Tibial nerve (tissue), 4 donors: ENCODE data around the gene ZFPL1. TPM values are rescaled to one million over a fixed set of nuclear protein-coding genes. Genes with fewer than 3 reads are reported as not detected.
A peak's percentile ranks its signal among the peaks of the same experiment; 100 is the strongest.
"Not testable (repeated sequence)": the region's sequence is repeated elsewhere in the genome, so short reads cannot be mapped to it uniquely, and the experiment has no call there.

Experiments used
- DNase-seq, 2 donors: peaks; one replicate each; pipeline ENCODE4 v3.0.0-alpha.2; 2019; ENCODE audit warnings: low spot score in 2 of 2
- H3K27ac ChIP-seq, 4 donors: fragments of 200-600 bp; sonication (generic) in 3 of 4; one replicate each; pipeline ENCODE4 v1.5.1; 2017 to 2019; ENCODE audit warnings: mild to moderate bottlenecking in 1 of 4
- H3K27me3 ChIP-seq, 2 donors: fragments of 200-600 bp; sonication (generic) in 1 of 2; one replicate each; pipeline versions ENCODE4 v1.5.1 to v1.6.0; 2017 to 2019
- H3K36me3 ChIP-seq, 3 donors: fragments of 200-600 bp; sonication (generic); one replicate each; pipeline ENCODE4 v1.5.1; 2018 to 2019
- H3K4me1 ChIP-seq, 4 donors: fragments of 200-600 bp; sonication (generic) in 3 of 4; one replicate each; pipeline ENCODE4 v1.5.1; 2017 to 2019
- H3K4me3 ChIP-seq, 4 donors: fragments of 200-600 bp; sonication (generic) in 3 of 4; one replicate each; pipeline ENCODE4 v1.5.1; 2017 to 2019; ENCODE audit warnings: mild to moderate bottlenecking in 1 of 4, moderate library complexity in 1 of 4
- H3K9me3 ChIP-seq, 4 donors: fragments of 200-600 bp; sonication (generic) in 3 of 4; one replicate each; pipeline ENCODE4 v1.5.1; 2017 to 2019
- EP300 ChIP-seq, 2 donors: sonication (generic); formaldehyde crosslinking; IDR thresholded peaks; one replicate each; pipeline ENCODE4 v1.6.1; 2017; ENCODE audit warnings: antibody characterized with exemption in 2 of 2, mild to moderate bottlenecking in 1 of 2
- POLR2A ChIP-seq, 2 donors: fragments of 450-650 bp; IDR thresholded peaks; one replicate each; pipeline ENCODE4 v1.6.1; 2017; ENCODE audit warnings: antibody characterized with exemption in 2 of 2, mild to moderate bottlenecking in 2 of 2, moderate library complexity in 2 of 2
- WGBS, 2 donors: methylation state at CpG; one replicate each; pipeline ENCODE4 v1.1.5; 2018; 5-methylcytosine and 5-hydroxymethylcytosine counted together
- total RNA-seq, 4 donors: library from RNA; depleted of rRNA; stranded (reverse); fragments of >200 nt; gene quantifications; one replicate each; pipeline ENCODE4 v1.1.0, GENCODE V29; 2016
- TF ChIP-seq, protein P1 (sequence below), 5 experiments: fragments of 200-600 bp in 3 of 5; fragments of 450-650 bp in 2 of 5; sonication (generic) in 3 of 5; IDR thresholded peaks; one replicate each; pipeline ENCODE4 v1.5.1; 2016 to 2019; ENCODE audit warnings: antibody characterized with exemption in 5 of 5, mild to moderate bottlenecking in 3 of 5, moderate library complexity in 2 of 5

The ZFPL1 gene
- total RNA-seq, 4 donors from 2014 or later, result 28.0 to 48.3 (median 35.1) TPM

DNA sequence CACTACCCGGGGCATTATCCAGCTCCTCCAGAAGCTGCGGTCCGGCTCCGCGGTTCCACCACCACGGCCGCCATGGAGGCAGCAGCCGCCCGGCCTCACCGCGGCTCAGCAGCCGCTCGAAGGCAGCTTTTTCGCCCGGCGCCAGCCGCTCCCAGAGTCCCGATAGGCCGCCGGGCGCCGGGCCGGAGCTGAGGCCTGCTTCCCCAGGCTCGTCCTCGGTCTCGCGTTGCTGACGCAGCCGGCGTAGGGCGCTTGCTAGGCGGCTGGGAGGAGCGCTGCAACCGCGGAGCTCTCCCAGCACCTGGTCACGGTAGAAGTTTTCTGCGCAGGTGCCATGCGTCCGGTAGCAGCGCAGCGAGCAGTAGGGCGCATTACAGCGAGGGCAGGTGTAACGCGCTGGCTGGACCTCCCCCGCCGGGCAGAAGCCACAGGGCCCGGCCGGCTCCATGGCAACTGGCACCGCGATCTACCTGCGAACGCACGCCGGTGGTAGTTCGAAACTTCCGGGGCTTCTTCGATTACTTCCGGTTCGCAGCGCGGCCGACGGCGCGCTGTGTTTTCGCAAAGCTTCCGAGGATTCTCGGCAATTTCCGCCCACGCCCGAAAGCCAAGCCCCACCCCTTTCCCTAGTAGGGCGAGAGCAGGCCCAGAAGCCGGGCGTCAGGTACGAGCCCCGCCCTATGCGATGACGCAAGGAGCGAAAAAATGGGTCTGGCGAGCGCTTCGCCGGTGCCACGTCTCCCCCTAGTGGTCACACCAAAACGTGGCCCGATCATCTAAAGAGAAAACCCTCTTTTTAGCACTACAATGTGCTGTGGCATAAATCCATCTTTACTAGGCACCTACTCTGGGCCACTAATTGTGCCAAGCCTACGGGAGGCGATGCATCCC, 33.4 kb downstream of the ZFPL1 start, which contains the start of gene ZNHIT2:
ZNHIT2 (minus strand) TSS at position 496 of the 891 bp plus-strand sequence; CDS start at position 448, 48 bp downstream.
- H3K9me3 ChIP-seq, result no peaks in the 10 kb centered on the region
- 0 to 4% methylated on average over 10 to 62 of the region's 89 CpGs for WGBS, 2 donors
- H3K36me3 ChIP-seq, result peaks cover 0 to 57% (median 13%) of the 10 kb centered on the region in 3 donors
- H3K4me1 ChIP-seq, result peaks cover 0 to 58% (median 34%) of the 10 kb centered on the region in 4 donors
- TF ChIP-seq EP300 (IDR thresholded peaks at IDR 0.05) (peak; percentile 84 to 98), POLR2A (IDR thresholded peaks at IDR 0.05) (peak in 1 of 2 donors; percentile 44)
- TF ChIP-seq, protein P1, sequence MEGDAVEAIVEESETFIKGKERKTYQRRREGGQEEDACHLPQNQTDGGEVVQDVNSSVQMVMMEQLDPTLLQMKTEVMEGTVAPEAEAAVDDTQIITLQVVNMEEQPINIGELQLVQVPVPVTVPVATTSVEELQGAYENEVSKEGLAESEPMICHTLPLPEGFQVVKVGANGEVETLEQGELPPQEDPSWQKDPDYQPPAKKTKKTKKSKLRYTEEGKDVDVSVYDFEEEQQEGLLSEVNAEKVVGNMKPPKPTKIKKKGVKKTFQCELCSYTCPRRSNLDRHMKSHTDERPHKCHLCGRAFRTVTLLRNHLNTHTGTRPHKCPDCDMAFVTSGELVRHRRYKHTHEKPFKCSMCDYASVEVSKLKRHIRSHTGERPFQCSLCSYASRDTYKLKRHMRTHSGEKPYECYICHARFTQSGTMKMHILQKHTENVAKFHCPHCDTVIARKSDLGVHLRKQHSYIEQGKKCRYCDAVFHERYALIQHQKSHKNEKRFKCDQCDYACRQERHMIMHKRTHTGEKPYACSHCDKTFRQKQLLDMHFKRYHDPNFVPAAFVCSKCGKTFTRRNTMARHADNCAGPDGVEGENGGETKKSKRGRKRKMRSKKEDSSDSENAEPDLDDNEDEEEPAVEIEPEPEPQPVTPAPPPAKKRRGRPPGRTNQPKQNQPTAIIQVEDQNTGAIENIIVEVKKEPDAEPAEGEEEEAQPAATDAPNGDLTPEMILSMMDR (IDR thresholded peaks at IDR 0.05), result peak; percentile 88 to 98 (median 96)
- H3K27ac ChIP-seq, result peak within 1 kb of the TSS; percentile 53 to 88 (median 82)
- DNase-seq, result peak; percentile 99 to 100
- H3K27me3 ChIP-seq, result no peaks in the 10 kb centered on the region
- peak within 1 kb of the TSS; percentile 60 to 98 (median 92) for H3K4me3 ChIP-seq

DNA sequence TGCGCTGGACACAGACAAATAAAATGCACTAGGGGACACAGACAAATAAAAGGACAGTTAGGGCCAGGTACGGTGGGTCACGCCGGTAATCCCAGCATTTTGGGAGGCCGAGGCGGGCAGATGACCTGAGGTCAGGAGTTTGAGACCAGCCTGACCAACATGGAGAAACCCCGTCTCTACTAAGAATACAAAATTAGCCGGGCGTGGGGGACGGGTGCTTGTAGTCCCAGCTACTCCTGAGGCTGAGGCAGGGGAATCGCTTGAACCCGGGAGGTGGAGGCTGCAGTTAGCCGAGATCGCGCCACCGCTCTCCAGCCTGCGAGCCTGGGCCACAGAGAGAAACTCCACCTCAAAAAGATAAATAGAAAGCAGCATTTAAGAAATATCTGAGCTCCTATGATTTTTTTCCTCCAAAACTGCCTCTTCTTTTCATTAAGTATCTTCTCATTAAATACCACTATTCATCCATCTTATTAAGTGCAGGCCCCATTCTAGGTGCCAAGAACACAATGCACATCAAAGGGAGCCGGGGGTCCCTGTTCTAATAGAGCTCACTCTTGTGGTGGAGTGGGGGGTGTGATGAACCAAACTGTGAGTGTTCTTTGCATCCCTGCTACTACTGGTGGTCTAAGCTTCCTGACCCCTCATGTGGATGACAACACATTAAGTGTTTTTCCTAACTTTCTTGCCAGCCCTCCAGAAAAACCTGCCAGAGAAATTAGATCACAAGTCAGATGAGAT, 34.2 kb downstream of the ZFPL1 start:
- 78 to 83% methylated on average over 18 of the region's 18 CpGs for WGBS, 2 donors
- Histone ChIP-seq H3K36me3 (peaks cover 0 to 57% (median 13%) of the 10 kb centered on the region in 3 donors), H3K4me1 (peaks cover 0 to 58% (median 26%) of the 10 kb centered on the region in 4 donors), H3K27ac (peak overlapping the region; percentile 42 to 88 (median 70)), H3K27me3 (no peaks in the 10 kb centered on the region), H3K9me3 (no peaks in the 10 kb centered on the region), H3K4me3 (peak overlapping the region in 1 of 4 donors; percentile 86)
- DNase-seq, result no peak
- no peak for TF ChIP-seq EP300 (IDR thresholded peaks at IDR 0.05)
- TF ChIP-seq, protein P1 (IDR thresholded peaks at IDR 0.05), result peak in 1 of 5 experiments; percentile 4

DNA sequence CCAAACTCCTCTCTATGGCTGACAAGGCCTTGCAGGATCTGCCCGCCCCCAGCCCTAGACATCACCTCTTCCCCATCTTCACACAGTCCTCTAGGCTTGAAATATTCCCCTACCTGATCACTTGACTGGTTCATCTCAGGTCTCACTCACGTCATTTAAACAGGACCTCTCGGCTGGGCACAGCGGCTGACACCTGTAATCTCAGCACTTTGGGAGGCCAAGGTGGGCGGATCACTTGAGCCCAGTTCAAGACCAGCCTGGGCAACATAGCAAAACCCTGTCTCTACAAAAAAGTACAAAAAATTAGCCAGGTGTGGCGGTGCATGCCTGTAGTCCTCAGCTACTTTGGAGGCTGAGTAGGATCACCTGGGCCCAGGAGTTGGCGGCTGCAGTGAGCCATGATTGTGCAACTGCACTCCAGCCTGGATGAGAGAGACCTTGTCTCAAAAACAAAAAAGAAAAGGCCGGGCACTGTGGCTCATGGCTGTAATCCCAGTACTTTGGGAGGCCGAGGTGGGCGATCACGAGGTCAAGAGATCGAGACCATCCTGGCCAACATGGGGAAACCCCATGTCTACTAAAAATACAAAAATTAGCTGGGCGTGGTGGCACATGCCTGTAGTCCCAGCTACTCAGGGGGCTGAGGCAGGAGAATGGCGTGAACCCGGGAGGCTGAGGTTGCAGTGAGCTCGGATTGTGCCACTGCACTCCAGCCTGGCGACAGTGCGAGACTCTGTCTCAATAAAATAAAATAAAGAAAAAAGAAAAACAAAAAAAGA, 35.1 kb downstream of the ZFPL1 start:
- Histone ChIP-seq H3K4me1 (peaks cover 0 to 60% (median 22%) of the 10 kb centered on the region in 4 donors), H3K27ac (peak overlapping the region in 1 of 4 donors; percentile 88), H3K36me3 (peaks cover 0 to 57% (median 13%) of the 10 kb centered on the region in 3 donors)
- H3K27me3 ChIP-seq, DNase-seq, H3K4me3 ChIP-seq, H3K9me3 ChIP-seq: not testable (repeated sequence)
- WGBS, 2 donors, result 89% methylated on average over 18 of the region's 18 CpGs

DNA sequence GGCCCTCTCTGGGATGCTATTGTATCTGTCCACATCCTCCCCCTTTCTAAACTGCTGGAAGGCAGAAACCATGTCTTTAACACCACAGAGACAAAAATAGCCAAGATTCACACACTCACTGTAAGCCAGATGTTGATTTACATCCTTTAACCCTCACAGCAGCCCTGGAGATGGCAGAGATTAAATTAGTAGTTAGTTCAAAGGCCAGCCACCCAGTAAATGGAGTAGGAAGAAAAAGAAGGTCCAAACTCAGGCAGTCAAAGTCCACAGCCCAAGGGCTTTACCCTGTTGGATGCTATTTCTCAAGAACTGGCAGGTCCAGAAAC, 35.6 kb downstream of the ZFPL1 start:
- Histone ChIP-seq H3K4me1 (peaks cover 0 to 60% (median 22%) of the 10 kb centered on the region in 4 donors), H3K36me3 (peaks cover 0 to 57% (median 13%) of the 10 kb centered on the region in 3 donors), H3K27ac (peak overlapping the region in 1 of 4 donors; percentile 8)

More for the DNA sequence above, 35.6 kb downstream of the ZFPL1 start:
- H3K9me3 ChIP-seq, result no peaks in the 10 kb centered on the region
- H3K4me3 ChIP-seq, result no peak overlapping the region
- TF ChIP-seq EP300 (IDR thresholded peaks at IDR 0.05) (no peak), POLR2A (IDR thresholded peaks at IDR 0.05) (no peak)
- TF ChIP-seq, protein P1 (IDR thresholded peaks at IDR 0.05), result no peak
- H3K27me3 ChIP-seq, result no peaks in the 10 kb centered on the region
- DNase-seq, result no peak
